HG03354 (cell line): ENCODE measurements around the gene DMAC2.
A peak's percentile ranks its signal among the peaks of the same experiment; 100 is the strongest.
"Not testable (repeated sequence)": the region's sequence is repeated elsewhere in the genome, so short reads cannot be mapped to it uniquely, and the experiment has no call there.

Source experiments
- ATAC-seq: cut with Tn5 transposase; IDR thresholded peaks from one replicate; pipeline ENCODE4 v1.9.1; 2021; ENCODE audit warnings: mild to moderate bottlenecking; ENCODE audit not compliant: unreplicated experiment, poor library complexity, severe bottlenecking

The DMAC2 gene

DNA sequence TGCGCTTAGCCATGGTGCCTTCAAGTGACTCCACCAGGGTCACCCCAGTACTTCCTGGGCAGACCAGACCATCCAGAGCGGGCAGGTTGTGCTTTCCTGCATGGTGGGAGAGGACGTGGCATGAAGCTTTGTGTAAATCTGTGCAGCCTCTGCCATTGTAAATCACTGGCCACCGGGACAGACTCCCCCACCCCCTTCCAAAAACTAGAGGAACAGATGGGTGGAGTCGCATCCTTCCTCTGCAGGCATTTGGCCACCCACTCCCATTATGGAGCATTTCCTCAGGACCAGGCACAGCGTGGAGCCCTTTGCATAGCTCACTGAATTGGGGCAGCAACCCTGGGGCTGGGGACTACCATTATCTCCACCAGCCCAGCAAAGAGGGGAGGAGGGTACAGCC is 33.9 kb downstream of the DMAC2 start:
- no peak for ATAC-seq

DNA sequence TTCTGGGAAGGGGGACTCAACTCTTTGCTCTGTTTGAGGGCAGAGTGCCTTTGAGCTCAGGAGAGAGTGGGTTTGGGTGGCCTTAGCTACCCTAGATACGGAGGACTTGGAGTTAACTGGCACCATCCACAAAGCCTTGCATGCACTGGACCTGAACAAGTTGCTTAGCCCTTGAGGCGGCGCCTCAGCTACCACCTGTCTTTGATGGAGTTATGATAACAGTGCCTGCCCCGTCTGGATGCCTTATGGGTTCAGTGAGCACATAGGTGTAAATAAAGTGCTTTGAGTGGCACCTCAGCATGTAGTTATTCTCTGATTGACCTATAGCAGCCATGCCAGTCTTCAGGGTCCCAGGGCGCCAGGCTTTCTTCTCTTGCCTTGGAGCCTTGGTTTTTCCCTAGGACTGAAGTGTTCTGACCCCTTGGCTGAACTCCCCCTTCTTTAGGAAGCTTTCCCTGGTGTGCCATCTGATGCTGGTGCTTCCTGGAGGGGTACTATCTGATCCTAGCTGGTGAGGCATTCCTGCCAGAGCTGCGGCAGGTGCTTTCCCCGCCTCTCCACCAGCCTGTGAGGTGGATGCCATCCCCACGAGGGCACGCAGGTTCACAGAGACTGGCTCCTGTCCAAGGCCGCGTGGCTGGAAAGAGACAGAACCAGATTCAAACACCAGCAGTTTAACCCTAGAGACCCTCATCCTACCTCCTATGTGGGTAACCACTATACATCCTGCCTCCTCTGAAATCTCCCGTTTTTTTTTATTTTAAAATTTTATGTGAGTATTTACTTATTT is 36.3 kb downstream of the DMAC2 start:
- no peak for ATAC-seq

DNA sequence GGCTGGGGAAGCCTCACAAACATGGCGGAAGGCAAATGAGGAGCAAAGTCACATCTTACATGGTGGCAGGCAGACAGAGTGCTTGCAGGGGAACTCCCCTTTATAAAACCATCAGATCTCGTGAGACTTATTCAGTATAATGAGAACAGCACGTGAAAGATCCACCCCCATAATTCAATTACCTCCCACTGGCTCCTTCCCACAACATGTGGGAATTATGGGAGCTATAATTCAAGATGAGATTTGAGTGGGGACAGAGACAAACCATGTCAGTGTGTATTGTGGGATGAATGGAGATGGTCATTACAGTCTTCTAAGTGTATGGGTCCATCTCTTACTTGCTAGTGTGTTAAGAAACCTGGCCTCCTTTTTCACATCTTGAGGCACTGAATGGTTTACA is 37.7 kb downstream of the DMAC2 start:
- ATAC-seq = no peak

DNA sequence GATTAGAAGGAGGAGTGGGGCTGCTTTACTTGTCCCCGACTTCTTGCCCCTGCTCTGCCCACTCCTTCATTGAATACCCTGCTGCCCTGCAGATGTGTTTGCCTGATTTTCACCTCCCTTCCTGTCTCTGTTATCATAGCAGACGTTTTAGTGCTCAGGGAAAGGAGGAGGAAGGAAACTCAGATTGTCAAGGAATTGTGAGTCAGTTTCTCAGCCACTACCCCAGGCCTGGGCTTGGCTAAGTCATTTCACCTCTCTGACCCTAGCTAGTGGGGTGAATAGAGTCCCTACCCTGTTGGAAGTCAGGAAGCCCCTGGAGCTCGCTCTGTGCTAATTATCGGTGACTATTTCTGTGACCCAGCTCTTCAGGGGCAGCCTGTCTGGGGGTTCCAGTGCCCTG is 38.2 kb downstream of the DMAC2 start:
- no peak for ATAC-seq

DNA sequence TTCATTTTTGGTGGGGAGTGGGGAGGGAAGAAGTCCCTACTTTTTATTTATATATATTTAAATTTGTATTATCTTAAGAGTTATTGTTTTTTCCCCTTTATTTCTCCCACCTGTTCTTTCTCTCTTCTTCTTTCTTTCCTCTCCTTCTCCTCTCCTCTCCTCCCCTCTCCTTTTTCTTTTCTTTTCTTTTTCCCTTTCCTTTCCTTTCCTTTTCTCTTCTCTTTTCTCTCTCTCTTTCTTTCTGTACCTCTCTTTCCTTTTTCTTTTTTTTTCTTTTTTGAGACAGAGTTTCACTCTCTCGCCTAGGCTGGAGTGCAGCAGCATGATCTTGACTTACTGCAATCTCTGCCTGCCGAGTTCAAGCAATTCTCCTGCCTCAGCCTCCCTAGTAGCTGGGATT is 40.2 kb downstream of the DMAC2 start:
- ATAC-seq = no peak

DNA sequence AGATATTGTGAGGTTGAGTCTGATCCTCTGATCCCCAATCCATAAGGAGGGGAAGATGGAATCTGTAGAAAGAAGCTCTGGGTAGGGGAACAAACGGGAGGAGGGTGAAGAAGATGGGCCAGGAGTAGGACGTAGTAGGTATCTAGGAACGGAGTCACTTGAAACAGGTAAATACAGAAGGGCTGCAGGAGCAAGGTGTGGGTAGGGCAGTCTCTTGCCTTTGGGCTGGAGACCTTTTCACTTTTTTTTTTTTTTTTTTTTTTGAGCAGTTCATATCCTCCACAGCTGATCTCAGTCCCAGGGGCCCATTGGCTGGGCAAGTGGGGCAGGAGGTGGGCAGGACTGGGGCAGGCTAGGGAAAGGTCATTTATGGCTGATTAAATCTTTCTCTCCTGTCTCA is 40.6 kb downstream of the DMAC2 start:
- ATAC-seq = no peak

DNA sequence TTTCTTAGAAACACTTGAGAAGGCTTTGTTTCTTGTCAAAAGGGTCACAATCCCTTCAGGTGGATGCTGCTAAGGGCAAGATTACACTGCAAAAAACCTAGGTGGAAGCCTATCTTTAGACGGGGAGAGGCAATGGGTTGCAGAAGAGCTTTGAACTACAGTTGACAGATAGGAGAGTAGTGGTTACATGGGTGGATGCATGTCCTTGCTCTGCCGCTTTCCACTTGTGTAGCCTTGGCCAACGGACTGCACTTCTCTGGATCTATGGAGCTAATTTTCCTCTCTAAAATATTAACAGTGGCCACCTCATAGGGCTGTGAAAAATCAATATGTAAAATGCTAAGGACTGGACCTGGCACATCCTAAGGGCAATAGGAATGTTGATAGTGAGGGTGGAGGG is 41.1 kb downstream of the DMAC2 start:
- ATAC-seq = no peak

DNA sequence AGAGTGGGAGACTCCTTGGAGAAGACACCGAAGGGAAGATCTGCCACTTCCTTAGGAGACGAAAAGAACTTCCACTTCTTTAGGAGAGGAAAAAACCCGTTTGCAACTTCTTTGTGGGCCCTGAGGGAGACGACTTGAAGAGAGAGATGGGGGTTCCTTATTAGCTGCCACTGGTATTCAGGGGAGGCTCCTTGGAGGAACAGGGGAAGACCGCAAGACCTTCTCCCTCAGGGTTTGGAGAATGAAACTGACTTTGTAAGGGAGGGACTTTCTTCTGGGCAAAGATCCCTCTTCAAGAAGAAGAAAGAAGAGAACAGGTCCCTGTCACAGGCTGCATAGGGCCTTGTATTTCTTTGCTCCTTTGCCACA is 41.7 kb downstream of the DMAC2 start:
- ATAC-seq = no peak

DNA sequence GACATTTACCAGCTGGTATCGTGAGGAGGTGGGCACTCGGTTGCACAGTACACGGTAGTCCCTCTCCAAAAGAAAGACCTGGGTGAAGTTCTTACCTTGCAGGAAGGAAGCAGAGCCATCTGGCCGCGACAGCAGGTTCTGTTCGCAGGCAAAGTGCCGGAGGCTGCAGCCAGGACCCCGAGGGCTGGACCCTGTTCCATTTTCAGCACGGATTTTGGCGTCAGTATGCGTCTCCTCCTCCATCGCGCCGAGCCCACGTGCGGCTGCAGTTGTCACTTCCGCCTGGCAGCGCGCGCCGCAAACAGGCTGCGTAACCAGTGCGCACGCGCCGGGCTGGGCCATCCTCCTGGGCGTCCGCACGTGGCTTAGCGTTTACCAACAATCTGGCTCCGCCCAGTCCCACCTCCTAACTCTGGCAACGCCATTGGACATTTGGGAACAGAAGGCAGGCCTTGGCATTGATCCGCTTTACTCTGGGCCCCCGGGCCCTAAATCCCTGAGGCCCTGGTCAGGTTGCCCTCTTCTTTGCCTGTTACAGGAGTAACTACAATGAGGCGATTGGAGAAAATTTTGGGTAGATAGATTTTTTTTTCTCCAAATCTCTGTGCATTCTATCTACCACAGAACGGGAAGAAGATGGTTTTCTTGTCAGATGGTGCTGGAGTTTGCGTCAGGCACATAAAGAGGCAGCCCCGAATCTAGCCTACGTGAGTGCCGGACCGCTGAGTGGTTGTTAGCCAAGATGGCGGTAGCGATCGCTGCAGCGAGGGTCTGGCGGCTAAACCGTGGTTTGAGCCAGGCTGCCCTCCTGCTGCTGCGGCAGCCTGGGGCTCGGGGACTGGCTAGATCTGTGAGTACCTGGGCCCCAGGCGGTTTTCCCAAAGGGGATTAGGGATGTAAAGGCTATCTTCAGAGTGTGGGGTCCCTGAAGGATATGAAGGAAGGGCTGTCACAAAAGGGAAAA is 42.3 kb downstream of the DMAC2 start, which contains the start of the genes BCKDHA and EXOSC5:
Gene BCKDHA (plus strand): TSS at position 733 of the 964 bp plus-strand sequence. CDS start 10 bp downstream, at position 743.
Gene EXOSC5 (minus strand): TSS at position 274 of the 964 bp plus-strand sequence. CDS start 31 bp downstream, at position 243.
- peak; percentile 89 for ATAC-seq

DNA sequence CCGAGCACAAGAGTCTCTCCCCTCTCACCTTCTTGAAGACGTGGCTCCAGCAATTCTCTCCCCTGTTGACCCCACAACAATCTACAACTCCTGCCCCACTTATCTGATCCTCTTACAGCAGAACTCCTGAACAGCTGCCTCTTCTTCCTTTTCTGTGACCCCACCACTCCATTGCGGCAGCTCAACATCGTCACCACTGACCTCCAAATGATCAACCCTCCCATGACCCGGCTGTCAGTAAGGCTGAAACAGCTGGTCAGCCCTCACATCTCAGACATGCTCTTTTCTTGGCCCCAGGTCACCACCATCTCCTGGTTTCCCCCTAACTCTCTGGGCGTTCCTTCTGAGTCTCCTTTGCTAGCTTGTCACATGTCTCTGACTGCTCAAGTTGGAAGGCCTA is 44.4 kb downstream of the DMAC2 start:
- no peak for ATAC-seq

DNA sequence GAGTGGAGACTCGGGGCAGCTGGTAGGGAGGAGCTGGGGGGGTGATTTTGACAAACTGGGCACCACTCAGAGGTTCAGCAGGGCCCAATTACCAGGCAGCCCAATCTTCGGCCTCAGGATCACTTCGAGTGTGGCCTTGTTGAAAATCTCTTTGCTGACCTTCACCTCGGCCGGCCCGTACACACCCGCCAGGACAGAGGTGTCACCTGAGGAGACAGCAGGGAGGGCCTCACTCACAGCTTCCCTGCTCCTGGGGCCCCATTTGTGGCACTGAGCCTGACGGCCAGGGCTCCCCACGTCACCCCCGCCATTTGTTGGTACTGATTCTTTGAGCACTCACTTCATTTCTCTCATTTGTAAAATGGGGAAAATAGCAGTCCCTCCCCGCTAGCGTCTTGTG is 46.9 kb downstream of the DMAC2 start:
- ATAC-seq = no peak

DNA sequence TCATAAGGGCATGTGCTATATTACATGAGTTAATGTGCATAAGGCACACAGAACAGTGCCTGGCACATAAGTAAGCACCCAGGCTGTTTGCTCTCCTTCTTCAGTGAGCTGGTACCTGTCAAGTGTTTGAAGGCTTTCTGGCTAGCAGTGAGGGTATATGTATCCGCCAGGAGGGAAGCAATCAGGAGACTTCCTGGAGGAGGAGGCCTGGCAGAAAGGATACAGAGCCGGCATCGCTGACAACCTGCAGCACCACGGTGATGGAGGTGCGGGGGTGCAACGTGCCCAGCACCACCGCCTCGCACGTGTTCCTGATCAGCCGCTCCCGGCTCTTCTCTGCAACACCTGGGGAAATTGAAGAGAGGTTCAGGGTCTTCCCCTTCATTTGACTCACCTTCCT is 48.1 kb downstream of the DMAC2 start:
- no peak for ATAC-seq

DNA sequence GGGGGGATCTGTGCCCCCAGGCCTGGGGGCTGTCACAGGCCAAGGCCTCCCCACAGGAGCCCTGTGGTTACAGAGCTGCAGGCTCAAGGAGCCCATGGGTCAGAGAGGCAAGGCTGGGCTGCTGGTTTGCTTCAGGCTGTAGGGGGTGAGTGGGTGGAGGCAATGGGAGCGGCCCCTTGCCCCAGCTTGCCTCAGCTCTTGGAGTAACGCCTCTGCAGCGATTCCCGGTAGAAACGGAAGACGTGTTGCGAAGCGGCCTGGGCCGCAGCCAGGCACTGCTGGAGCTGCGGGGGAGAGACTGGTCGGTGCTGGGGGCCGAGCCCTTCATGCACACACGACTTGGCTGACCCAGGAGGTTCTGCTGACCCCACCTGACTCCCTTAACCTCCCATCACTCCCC is 53.3 kb downstream of the DMAC2 start:
- no peak for ATAC-seq

DNA sequence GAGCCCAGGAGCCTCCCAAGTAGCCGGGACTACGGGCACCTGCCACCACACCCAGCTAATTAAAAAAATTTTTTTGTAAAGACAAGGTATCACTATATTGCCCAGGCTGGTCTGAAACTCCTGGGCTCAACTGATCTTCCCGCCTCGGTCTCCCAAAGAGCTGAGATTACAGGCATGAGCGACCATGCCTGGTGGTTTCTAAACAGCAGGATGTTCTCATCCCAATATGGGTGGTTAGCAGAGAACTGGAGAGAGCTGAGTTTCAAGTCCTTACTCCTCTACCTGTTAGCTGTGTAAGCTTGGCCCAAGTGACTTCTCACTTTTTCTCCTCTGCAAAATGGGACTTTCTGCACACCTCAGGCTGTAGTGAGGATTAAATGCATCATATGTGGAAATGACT is 55.4 kb downstream of the DMAC2 start:
- ATAC-seq = no peak

DNA sequence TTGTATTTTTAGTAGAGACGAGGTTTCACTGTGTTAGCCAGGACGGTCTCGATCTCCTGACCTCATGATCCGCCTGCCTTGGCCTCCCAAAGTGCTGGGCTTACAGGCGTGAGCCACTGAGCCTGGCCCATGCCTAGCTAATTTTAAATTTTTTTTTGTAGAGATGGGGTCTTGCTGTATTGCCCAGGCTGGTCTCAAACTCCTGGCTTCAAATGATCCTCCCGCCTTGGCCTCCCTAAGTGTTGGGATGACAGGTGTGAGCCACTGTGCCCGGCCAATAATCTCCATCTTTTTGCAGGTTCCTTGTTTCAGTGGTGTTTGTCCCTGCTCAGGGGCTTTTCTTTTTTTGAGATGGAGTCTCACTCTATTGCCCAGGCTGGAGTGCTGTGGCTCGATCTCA is 58.2 kb downstream of the DMAC2 start:
- not testable (repeated sequence) for ATAC-seq
